ENCODE measurements around the gene KDM4C. TPM values are rescaled to one million over a fixed set of nuclear protein-coding genes. Genes with fewer than 3 reads are reported as not detected.

Gene KDM4C
- total and polyA plus RNA-seq, 2 of the 13 experiments (the other 11 are each of a cell fraction or from before 2014, with no cell fraction given), result 19.4 to 23.6 TPM

DNA sequence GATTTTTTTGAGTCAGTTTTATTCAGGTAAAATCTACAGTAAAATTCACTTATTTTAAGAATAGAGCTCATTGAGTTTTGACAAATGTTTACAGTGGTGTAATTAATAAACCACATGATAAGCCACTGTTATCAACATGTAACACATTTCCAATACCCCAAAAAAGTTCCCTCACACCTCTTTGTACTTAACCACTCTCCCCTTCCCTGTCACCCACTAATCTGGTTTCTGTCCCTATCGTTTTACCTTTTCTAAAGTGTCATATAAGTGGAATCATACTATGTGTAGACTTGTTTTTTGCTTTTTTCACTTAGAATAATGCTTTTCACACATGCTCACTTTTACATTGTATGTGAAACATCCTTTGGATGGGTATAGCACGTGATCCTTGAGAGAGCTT, 127.2 kb downstream of the KDM4C start:
- Histone ChIP-seq H3K27ac (ENCODE audit: extremely low read length, insufficient read depth, low read length) (no peak overlapping the region), H4K20me1 (ENCODE audit: insufficient read depth, low read length) (no peaks in the 10 kb centered on the region), H3K9me3 (ENCODE audit: low read length) (no peaks in the 10 kb centered on the region), H3K4me1 (ENCODE audit: insufficient read depth, low read length) (no peaks in the 10 kb centered on the region), H3K36me3 (replicated peaks in 1 of 2; ENCODE audit: control insufficient read depth in 1 of 2, insufficient read depth in 2 of 2, low read length in 2 of 2) (peaks cover 10 to 37% of the 10 kb centered on the region in 2 experiments), H2AFZ (ENCODE audit: low read length) (no peak overlapping the region), H3K9ac (ENCODE audit: insufficient read depth, low read depth, low read length) (no peak overlapping the region), H3K4me2 (ENCODE audit: low read depth, low read length) (no peak overlapping the region), H3K4me3 (replicated peaks in 1 of 3; ENCODE audit: insufficient read depth in 1 of 3, low read depth in 2 of 3, low read length in 3 of 3) (no peak overlapping the region), H3K27me3 (ENCODE audit: control insufficient read depth in 1 of 2, insufficient read depth in 2 of 2, low read length in 2 of 2) (no peaks in the 10 kb centered on the region), H3K79me2 (ENCODE audit: insufficient read depth, low read length) (no peaks in the 10 kb centered on the region)
- 99% methylated on average over 2 of the region's 2 CpGs for WGBS (ENCODE audit: low lambda C conversion rate)
- in situ Hi-C loops (cut with HindIII; ENCODE audit: extremely low pct_ligation_motif_present, low pct_unique_long_range_greater_than_20kb) (no loop called here), intact Hi-C loops (cut with micrococcal nuclease; ENCODE audit: unreplicated experiment) (no loop called here)
- no TSS peak for BruUV-seq (replicated peaks)
- no peak for FAIRE-seq
- ChIA-PET CTCF (ENCODE audit: low intra/inter-chr PET ratio, low total read pairs) (no interaction called here), POLR2A (no interaction called here)
- no peak for DNase-seq (ENCODE audit: low spot score)
- TF ChIP-seq ZSCAN29 (CRISPR knock-in tag; conservative IDR thresholded peaks at IDR 0.05), result no peak
- no peak for ATAC-seq

- TF ChIP-seq TBX3 (IDR thresholded peaks at IDR 0.05; ENCODE audit: borderline replicate concordance) (no peak), TAF1 (CRISPR knock-in tag; IDR thresholded peaks at IDR 0.05) (no peak), STAG1 (CRISPR knock-in tag; IDR thresholded peaks at IDR 0.05) (no peak), KLF12 (CRISPR knock-in tag; IDR thresholded peaks at IDR 0.05; ENCODE audit: borderline replicate concordance) (no peak), ZMAT5 (CRISPR knock-in tag; IDR thresholded peaks at IDR 0.05; ENCODE audit: borderline replicate concordance, low read depth) (no peak), MEF2D (CRISPR knock-in tag; IDR thresholded peaks at IDR 0.05) (no peak)
- no peak for ATAC-seq
- Histone ChIP-seq H3K4me2 (ENCODE audit: low read depth, low read length) (no peak overlapping the region), H3K9ac (ENCODE audit: insufficient read depth, low read depth, low read length) (no peak overlapping the region), H3K27me3 (ENCODE audit: control insufficient read depth in 1 of 2, insufficient read depth in 2 of 2, low read length in 2 of 2) (no peaks in the 10 kb centered on the region), H3K27ac (ENCODE audit: extremely low read length, insufficient read depth, low read length) (no peak overlapping the region), H4K20me1 (ENCODE audit: insufficient read depth, low read length) (no peaks in the 10 kb centered on the region), H3K4me3 (replicated peaks in 1 of 3; ENCODE audit: insufficient read depth in 1 of 3, low read depth in 2 of 3, low read length in 3 of 3) (no peak overlapping the region), H3K4me1 (ENCODE audit: insufficient read depth, low read length) (no peaks in the 10 kb centered on the region), H3K79me2 (ENCODE audit: insufficient read depth, low read length) (no peaks in the 10 kb centered on the region), H3K9me3 (ENCODE audit: low read length) (no peaks in the 10 kb centered on the region), H3K36me3 (replicated peaks in 1 of 2; ENCODE audit: control insufficient read depth in 1 of 2, insufficient read depth in 2 of 2, low read length in 2 of 2) (peaks cover 10 to 33% of the 10 kb centered on the region in 2 experiments; a peak in 4 of 5 replicates), H2AFZ (ENCODE audit: low read length) (no peak overlapping the region)
- intact Hi-C loops (cut with micrococcal nuclease; ENCODE audit: unreplicated experiment) (no loop called here), in situ Hi-C loops (cut with HindIII; ENCODE audit: extremely low pct_ligation_motif_present, low pct_unique_long_range_greater_than_20kb) (no loop called here)
- no TSS peak for BruUV-seq (replicated peaks)
- 100% methylated on average over 2 of the region's 2 CpGs for WGBS (ENCODE audit: low lambda C conversion rate)
- DNase-seq (ENCODE audit: low spot score), result no peak
- ChIA-PET POLR2A (no interaction called here), CTCF (ENCODE audit: low intra/inter-chr PET ratio, low total read pairs) (no interaction called here)
- FAIRE-seq, result no peak
These were observed 129.3 kb downstream of the KDM4C start for GRCh38 chr9:6887051-6887450.
